Measurements from ENCODE around the gene CCDC3.

Gene CCDC3

GRCh38 chr10:12962556-12962955 lies 39.0 kb downstream of the CCDC3 start:
- DNase-seq: no peak

- peak in 1 of 58 donors; percentile 14 for DNase-seq
Observed at GRCh38 chr10:12961416-12962205, 39.9 kb downstream of the CCDC3 start.

GRCh38 chr10:12960941-12961340 lies 40.6 kb downstream of the CCDC3 start:
- peak in 2 of 58 donors; percentile 2 to 6 for DNase-seq

- no peak for DNase-seq
Observed at GRCh38 chr10:12960334-12960898, 41.1 kb downstream of the CCDC3 start.

- no peak for DNase-seq
Observed at GRCh38 chr10:12958546-12959110, 42.9 kb downstream of the CCDC3 start.

- no peak for DNase-seq
Observed at GRCh38 chr10:12957081-12957480, 44.4 kb downstream of the CCDC3 start.

- peak in 3 of 58 donors; percentile 10 to 67 (median 51) for DNase-seq
Observed at GRCh38 chr10:12954866-12955265, 46.6 kb downstream of the CCDC3 start.

- DNase-seq: no peak
Observed at GRCh38 chr10:12950583-12951128, 50.9 kb downstream of the CCDC3 start.

- DNase-seq: no peak
Observed at GRCh38 chr10:12949248-12949647, 52.3 kb downstream of the CCDC3 start.

- no peak for DNase-seq
Observed at GRCh38 chr10:12947741-12948140, 53.8 kb downstream of the CCDC3 start.

- no peak for DNase-seq
Observed at GRCh38 chr10:12946372-12946771, 55.1 kb downstream of the CCDC3 start.

GRCh38 chr10:12945690-12946359 lies 55.7 kb downstream of the CCDC3 start:
- no peak for DNase-seq

- DNase-seq: no peak
Observed at GRCh38 chr10:12944931-12945330, 56.6 kb downstream of the CCDC3 start.

- no peak for DNase-seq
Observed at GRCh38 chr10:12943425-12943824, 58.1 kb downstream of the CCDC3 start.

GRCh38 chr10:12941966-12942365 lies 59.5 kb downstream of the CCDC3 start:
- no peak for DNase-seq

GRCh38 chr10:12940791-12941190 lies 60.7 kb downstream of the CCDC3 start:
- no peak for DNase-seq

GRCh38 chr10:12938271-12938670 lies 63.2 kb downstream of the CCDC3 start:
- no peak for DNase-seq

- DNase-seq: no peak
Observed at GRCh38 chr10:12937527-12937926, 64.0 kb downstream of the CCDC3 start.

- DNase-seq: no peak
Observed at GRCh38 chr10:12934777-12935176, 66.7 kb downstream of the CCDC3 start.

- DNase-seq: no peak
Observed at GRCh38 chr10:12929381-12929780, 72.1 kb downstream of the CCDC3 start.

GRCh38 chr10:12928571-12928970 lies 72.9 kb downstream of the CCDC3 start:
- DNase-seq: no peak

- no peak for DNase-seq
Observed at GRCh38 chr10:12927896-12928295, 73.6 kb downstream of the CCDC3 start.
